Measurements from ENCODE around the gene PDZRN4.
"Not testable (repeated sequence)": the region's sequence is repeated elsewhere in the genome, so short reads cannot be mapped to it uniquely, and the experiment has no call there.

PDZRN4 gene

DNA sequence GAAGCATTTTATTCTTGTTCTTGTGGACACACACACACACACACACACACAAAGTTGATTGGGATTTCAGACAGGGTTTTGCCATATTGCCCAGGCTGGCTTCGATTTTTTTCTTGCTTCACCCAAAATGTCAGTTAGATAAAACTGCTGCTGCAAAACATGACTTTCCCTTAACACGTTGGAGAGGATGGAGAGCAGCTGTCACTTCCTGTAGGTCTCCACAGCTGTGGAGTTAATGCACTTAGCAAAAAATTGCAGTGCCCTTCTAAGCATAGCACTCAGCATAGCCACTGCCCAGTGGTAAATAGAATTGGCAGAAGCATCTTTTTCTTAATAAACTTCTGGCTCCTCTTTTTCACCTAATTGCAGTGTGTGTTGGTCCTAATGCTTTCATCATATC is 54.5 kb downstream of the PDZRN4 start:
- no peaks in the 10 kb centered on the region for H3K4me1 ChIP-seq (ENCODE audit: control insufficient read depth, insufficient read depth, low read length)
- H3K27me3 ChIP-seq (ENCODE audit: control insufficient read depth in 1 of 2, insufficient read depth in 2 of 2, low read length in 2 of 2) = no peaks in the 10 kb centered on the region
- H3K36me3 ChIP-seq (ENCODE audit: control insufficient read depth in 2 of 2, insufficient read depth in 2 of 2, low read length in 2 of 2) = no peaks in the 10 kb centered on the region
- no peak overlapping the region for H3K27ac ChIP-seq (ENCODE audit: low read length)
- no peak overlapping the region for H3K9ac ChIP-seq (ENCODE audit: low read length in 2 of 2)
- H3K4me3 ChIP-seq (ENCODE audit: low read length in 2 of 2) = no peak overlapping the region
- no peaks in the 10 kb centered on the region for H3K9me3 ChIP-seq (ENCODE audit: control insufficient read depth in 2 of 2, low read length in 2 of 2)

DNA sequence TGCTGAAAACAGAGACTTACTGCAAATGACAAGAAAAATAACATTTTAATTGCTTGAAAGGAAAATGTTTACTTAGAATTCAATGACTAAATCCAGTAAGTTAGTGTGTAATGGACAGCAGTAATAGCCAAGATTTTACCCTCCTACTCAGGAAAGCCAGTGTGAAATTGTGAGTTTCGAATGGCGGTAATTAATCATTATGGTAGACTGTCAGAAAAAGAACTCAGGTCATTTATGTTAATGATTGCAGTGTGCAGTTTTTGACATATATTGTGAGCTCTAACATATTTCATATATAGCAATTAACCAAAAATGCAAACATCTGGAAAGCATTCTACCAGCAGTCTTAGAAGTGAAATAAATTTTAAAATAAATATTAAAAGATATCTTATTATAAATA is 60.3 kb downstream of the PDZRN4 start:
- Histone ChIP-seq H3K4me1 (ENCODE audit: control insufficient read depth, insufficient read depth, low read length) (no peaks in the 10 kb centered on the region), H3K27me3 (ENCODE audit: control insufficient read depth in 1 of 2, insufficient read depth in 2 of 2, low read length in 2 of 2) (no peaks in the 10 kb centered on the region), H3K27ac (ENCODE audit: low read length) (no peak overlapping the region), H3K9ac (ENCODE audit: low read length in 2 of 2) (no peak overlapping the region), H3K4me3 (ENCODE audit: low read length in 2 of 2) (no peak overlapping the region), H3K36me3 (ENCODE audit: control insufficient read depth in 2 of 2, insufficient read depth in 2 of 2, low read length in 2 of 2) (no peaks in the 10 kb centered on the region), H3K9me3 (ENCODE audit: control insufficient read depth in 2 of 2, low read length in 2 of 2) (no peaks in the 10 kb centered on the region)

DNA sequence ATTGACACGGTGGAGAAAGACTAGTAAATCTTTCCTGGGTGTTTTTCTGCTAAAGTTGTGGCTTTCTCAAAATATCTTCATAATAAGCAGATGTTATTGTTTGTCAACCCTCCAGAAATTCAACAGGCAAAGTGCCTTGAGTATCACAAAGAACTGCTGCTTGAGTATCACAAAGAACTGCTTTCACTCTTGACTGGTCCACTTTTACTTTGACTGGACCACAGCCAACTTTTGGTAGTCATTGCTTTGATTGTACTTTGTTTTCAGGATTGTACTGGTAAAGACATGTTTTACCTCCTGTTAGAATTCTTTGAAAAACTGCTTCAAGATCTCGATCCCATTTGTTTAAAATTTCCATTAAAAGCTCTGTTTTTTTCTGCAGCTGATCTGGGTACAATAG is 62.6 kb downstream of the PDZRN4 start:
- Histone ChIP-seq H3K27me3 (ENCODE audit: control insufficient read depth in 1 of 2, insufficient read depth in 2 of 2, low read length in 2 of 2) (no peaks in the 10 kb centered on the region), H3K4me1 (ENCODE audit: control insufficient read depth, insufficient read depth, low read length) (no peaks in the 10 kb centered on the region), H3K9me3 (ENCODE audit: control insufficient read depth in 2 of 2, low read length in 2 of 2) (no peaks in the 10 kb centered on the region), H3K9ac (ENCODE audit: low read length in 2 of 2) (no peak overlapping the region), H3K4me3 (ENCODE audit: low read length in 2 of 2) (no peak overlapping the region), H3K36me3 (ENCODE audit: control insufficient read depth in 2 of 2, insufficient read depth in 2 of 2, low read length in 2 of 2) (no peaks in the 10 kb centered on the region), H3K27ac (ENCODE audit: low read length) (no peak overlapping the region)

DNA sequence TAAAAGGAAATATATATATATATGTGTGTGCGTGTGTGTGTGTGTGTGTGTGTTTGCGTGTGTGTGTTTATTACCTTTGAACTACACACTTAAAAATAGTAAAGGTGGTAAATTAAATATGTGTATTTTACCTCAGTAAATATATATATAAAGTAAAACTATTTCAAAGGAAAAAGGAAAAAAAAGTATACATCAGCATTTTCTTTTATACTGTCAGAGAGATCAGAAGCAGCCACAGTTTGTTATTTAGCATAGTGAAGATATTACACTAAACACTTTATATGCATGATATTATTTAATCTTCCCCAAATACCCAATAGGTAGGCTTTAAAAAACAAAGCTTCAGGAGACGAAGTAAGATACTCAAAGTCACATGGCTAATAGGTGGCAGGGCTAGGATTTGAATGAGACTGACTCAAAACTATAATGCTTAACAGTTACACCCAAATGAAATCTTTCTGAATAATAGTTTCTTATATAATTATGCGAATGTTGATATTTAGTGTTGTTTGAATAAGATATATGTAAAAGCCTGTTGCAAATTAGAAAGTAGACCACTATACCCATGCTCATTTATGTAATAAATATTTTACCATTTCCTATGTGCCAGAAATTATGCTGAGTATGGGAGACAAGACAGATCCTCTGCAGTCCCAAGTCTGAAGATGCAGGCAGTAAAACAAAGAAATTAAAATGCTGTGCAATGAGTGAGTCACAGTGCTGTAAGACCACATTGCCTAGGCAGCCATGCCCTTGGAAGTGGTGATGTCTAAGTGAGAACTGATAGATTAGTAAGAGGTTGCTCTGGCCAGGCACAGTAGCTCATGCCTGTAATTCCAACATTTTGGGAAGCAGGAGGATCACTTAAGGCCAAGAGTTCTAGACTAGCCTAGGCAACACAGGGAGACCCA is 66.1 kb downstream of the PDZRN4 start:
- H3K9me3 ChIP-seq (ENCODE audit: control insufficient read depth in 2 of 2, low read length in 2 of 2) = no peaks in the 10 kb centered on the region
- H3K4me1 ChIP-seq (ENCODE audit: control insufficient read depth, insufficient read depth, low read length) = no peaks in the 10 kb centered on the region
- H3K27me3 ChIP-seq (ENCODE audit: control insufficient read depth in 1 of 2, insufficient read depth in 2 of 2, low read length in 2 of 2) = no peaks in the 10 kb centered on the region
- H3K9ac ChIP-seq (ENCODE audit: low read length in 2 of 2) = no peak overlapping the region
- H3K27ac ChIP-seq (ENCODE audit: low read length) = no peak overlapping the region
- H3K36me3 ChIP-seq (ENCODE audit: control insufficient read depth in 2 of 2, insufficient read depth in 2 of 2, low read length in 2 of 2) = no peaks in the 10 kb centered on the region
- H3K4me3 ChIP-seq (ENCODE audit: low read length in 2 of 2) = no peak overlapping the region

DNA sequence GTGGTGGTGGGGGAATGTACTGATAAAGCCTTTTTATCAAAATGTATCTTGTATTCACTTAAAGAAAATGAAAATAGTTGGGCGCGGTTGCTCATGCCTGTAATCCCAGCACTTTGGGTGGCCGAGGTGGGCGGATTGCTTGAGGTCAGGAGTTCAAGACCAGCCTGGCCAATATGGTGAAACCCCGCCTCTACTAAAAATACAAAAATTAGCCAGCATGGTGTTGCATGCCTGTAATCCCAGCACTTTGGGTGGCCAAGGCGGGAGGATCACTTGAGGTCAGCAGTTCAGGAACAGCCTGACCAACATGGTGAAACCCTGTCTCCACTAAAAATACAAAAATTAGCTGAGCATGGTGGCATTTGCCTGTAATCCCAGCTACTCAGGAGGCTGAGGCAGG is 75.1 kb downstream of the PDZRN4 start:
- not testable (repeated sequence) for H3K4me1 ChIP-seq (ENCODE audit: control insufficient read depth, insufficient read depth, low read length); H3K27me3 ChIP-seq (ENCODE audit: control insufficient read depth in 1 of 2, insufficient read depth in 2 of 2, low read length in 2 of 2); H3K27ac ChIP-seq (ENCODE audit: low read length); H3K36me3 ChIP-seq (ENCODE audit: control insufficient read depth in 2 of 2, insufficient read depth in 2 of 2, low read length in 2 of 2); H3K4me3 ChIP-seq (ENCODE audit: low read length in 2 of 2); H3K9ac ChIP-seq (ENCODE audit: low read length in 2 of 2); H3K9me3 ChIP-seq (ENCODE audit: control insufficient read depth in 2 of 2, low read length in 2 of 2)

DNA sequence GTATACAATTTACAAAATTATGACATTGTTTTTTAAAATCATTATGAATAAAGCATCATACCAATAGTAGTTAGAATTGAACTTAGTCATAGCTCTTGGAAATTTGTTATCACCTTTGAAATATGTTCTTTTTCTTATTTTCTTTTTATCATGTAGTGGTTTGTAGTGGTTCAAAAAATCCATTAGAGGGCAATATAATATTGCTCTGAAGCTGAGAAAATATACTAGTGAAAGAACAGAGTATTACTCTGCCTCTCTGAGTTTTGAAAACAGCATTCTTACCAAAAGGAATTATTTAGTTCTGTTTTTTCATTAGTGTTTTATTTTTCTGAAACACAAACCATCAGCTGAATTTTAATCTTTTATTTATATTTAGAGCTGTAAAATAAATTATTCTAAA is 76.2 kb downstream of the PDZRN4 start:
- no peaks in the 10 kb centered on the region for H3K36me3 ChIP-seq (ENCODE audit: control insufficient read depth in 2 of 2, insufficient read depth in 2 of 2, low read length in 2 of 2)
- H3K27me3 ChIP-seq (ENCODE audit: control insufficient read depth in 1 of 2, insufficient read depth in 2 of 2, low read length in 2 of 2) = no peaks in the 10 kb centered on the region
- no peak overlapping the region for H3K9ac ChIP-seq (ENCODE audit: low read length in 2 of 2)
- H3K4me1 ChIP-seq (ENCODE audit: control insufficient read depth, insufficient read depth, low read length) = no peaks in the 10 kb centered on the region
- H3K4me3 ChIP-seq (ENCODE audit: low read length in 2 of 2) = no peak overlapping the region
- H3K27ac ChIP-seq (ENCODE audit: low read length) = no peak overlapping the region
- H3K9me3 ChIP-seq (ENCODE audit: control insufficient read depth in 2 of 2, low read length in 2 of 2) = no peaks in the 10 kb centered on the region

DNA sequence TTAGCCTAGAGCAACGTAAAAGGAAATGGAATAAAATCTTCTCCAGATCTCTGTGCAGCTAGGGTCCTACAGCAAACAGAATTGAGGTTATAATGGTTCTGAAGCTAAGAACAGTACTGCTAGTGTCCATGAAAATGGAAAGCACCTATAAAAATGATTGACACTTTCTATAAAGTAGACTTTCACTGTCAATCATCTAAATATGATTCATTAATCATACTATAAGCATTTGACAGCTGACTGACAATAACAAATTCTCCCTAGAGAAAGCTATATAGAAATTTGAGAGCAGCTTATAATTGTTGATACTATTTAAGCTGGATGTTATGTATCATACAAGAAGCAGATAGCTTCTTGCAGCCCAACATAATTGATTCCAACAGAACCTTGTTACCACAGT is 80.9 kb downstream of the PDZRN4 start:
- Histone ChIP-seq H3K27me3 (ENCODE audit: control insufficient read depth in 1 of 2, insufficient read depth in 2 of 2, low read length in 2 of 2) (no peaks in the 10 kb centered on the region), H3K9me3 (ENCODE audit: control insufficient read depth in 2 of 2, low read length in 2 of 2) (no peaks in the 10 kb centered on the region), H3K4me3 (ENCODE audit: low read length in 2 of 2) (no peak overlapping the region), H3K9ac (ENCODE audit: low read length in 2 of 2) (no peak overlapping the region), H3K36me3 (ENCODE audit: control insufficient read depth in 2 of 2, insufficient read depth in 2 of 2, low read length in 2 of 2) (no peaks in the 10 kb centered on the region), H3K27ac (ENCODE audit: low read length) (no peak overlapping the region), H3K4me1 (ENCODE audit: control insufficient read depth, insufficient read depth, low read length) (no peaks in the 10 kb centered on the region)

GRCh38 chr12:41271489-41271888 is 83.4 kb downstream of the PDZRN4 start:
- Histone ChIP-seq H3K9me3 (ENCODE audit: control insufficient read depth in 2 of 2, low read length in 2 of 2) (no peaks in the 10 kb centered on the region), H3K27ac (ENCODE audit: low read length) (no peak overlapping the region), H3K4me3 (ENCODE audit: low read length in 2 of 2) (no peak overlapping the region), H3K36me3 (ENCODE audit: control insufficient read depth in 2 of 2, insufficient read depth in 2 of 2, low read length in 2 of 2) (no peaks in the 10 kb centered on the region), H3K27me3 (ENCODE audit: control insufficient read depth in 1 of 2, insufficient read depth in 2 of 2, low read length in 2 of 2) (no peaks in the 10 kb centered on the region), H3K4me1 (ENCODE audit: control insufficient read depth, insufficient read depth, low read length) (no peaks in the 10 kb centered on the region), H3K9ac (ENCODE audit: low read length in 2 of 2) (no peak overlapping the region)

GRCh38 chr12:41274643-41275042 is 86.5 kb downstream of the PDZRN4 start:
- no peaks in the 10 kb centered on the region for H3K36me3 ChIP-seq (ENCODE audit: control insufficient read depth in 2 of 2, insufficient read depth in 2 of 2, low read length in 2 of 2)
- no peak overlapping the region for H3K27ac ChIP-seq (ENCODE audit: low read length)
- H3K9ac ChIP-seq (ENCODE audit: low read length in 2 of 2) = no peak overlapping the region
- no peak overlapping the region for H3K4me3 ChIP-seq (ENCODE audit: low read length in 2 of 2)
- no peaks in the 10 kb centered on the region for H3K4me1 ChIP-seq (ENCODE audit: control insufficient read depth, insufficient read depth, low read length)
- H3K27me3 ChIP-seq (ENCODE audit: control insufficient read depth in 1 of 2, insufficient read depth in 2 of 2, low read length in 2 of 2) = no peaks in the 10 kb centered on the region
- H3K9me3 ChIP-seq (ENCODE audit: control insufficient read depth in 2 of 2, low read length in 2 of 2) = no peaks in the 10 kb centered on the region

- no peaks in the 10 kb centered on the region for H3K4me1 ChIP-seq (ENCODE audit: control insufficient read depth, insufficient read depth, low read length)
- H3K9ac ChIP-seq (ENCODE audit: low read length in 2 of 2) = no peak overlapping the region
- H3K9me3 ChIP-seq (ENCODE audit: control insufficient read depth in 2 of 2, low read length in 2 of 2) = no peaks in the 10 kb centered on the region
- no peak overlapping the region for H3K4me3 ChIP-seq (ENCODE audit: low read length in 2 of 2)
- no peak overlapping the region for H3K27ac ChIP-seq (ENCODE audit: low read length)
- no peaks in the 10 kb centered on the region for H3K27me3 ChIP-seq (ENCODE audit: control insufficient read depth in 1 of 2, insufficient read depth in 2 of 2, low read length in 2 of 2)
- no peaks in the 10 kb centered on the region for H3K36me3 ChIP-seq (ENCODE audit: control insufficient read depth in 2 of 2, insufficient read depth in 2 of 2, low read length in 2 of 2)
Observed at GRCh38 chr12:41277100-41277945, 89.2 kb downstream of the PDZRN4 start.

DNA sequence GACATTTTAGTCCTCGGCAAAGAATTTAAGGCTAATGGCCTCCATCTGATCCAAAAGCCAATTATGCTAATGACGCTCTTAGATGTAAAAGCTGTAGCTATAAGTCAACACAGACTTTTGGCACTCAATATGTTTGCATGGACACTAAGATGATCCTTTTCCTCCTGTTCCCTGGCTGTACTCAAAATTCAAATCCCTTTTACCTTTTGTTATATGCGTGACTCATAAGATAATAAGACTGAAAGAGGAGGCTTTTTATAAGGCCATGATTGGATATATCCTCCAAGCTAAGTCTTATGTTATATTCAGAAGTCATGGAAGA is 89.8 kb downstream of the PDZRN4 start:
- Histone ChIP-seq H3K27me3 (ENCODE audit: control insufficient read depth in 1 of 2, insufficient read depth in 2 of 2, low read length in 2 of 2) (no peaks in the 10 kb centered on the region), H3K27ac (ENCODE audit: low read length) (no peak overlapping the region), H3K9ac (ENCODE audit: low read length in 2 of 2) (no peak overlapping the region), H3K4me3 (ENCODE audit: low read length in 2 of 2) (no peak overlapping the region), H3K36me3 (ENCODE audit: control insufficient read depth in 2 of 2, insufficient read depth in 2 of 2, low read length in 2 of 2) (no peaks in the 10 kb centered on the region), H3K4me1 (ENCODE audit: control insufficient read depth, insufficient read depth, low read length) (no peaks in the 10 kb centered on the region), H3K9me3 (ENCODE audit: control insufficient read depth in 2 of 2, low read length in 2 of 2) (no peaks in the 10 kb centered on the region)

All from stomach smooth muscle (tissue), 2 donors.